Ramos (cell line): Measurements from ENCODE around the gene SERTAD3.
"Not testable (repeated sequence)": the region's sequence is repeated elsewhere in the genome, so short reads cannot be mapped to it uniquely, and the experiment has no call there.

Source experiments
- in situ Hi-C: fragments of 300-500 bp; cut with MboI; formaldehyde crosslinking; loops from one replicate; pipeline ENCODE4 v1.14.3; 2022; ENCODE audit warnings: low sequenced_read_pairs; ENCODE audit not compliant: unreplicated experiment

Gene SERTAD3

DNA sequence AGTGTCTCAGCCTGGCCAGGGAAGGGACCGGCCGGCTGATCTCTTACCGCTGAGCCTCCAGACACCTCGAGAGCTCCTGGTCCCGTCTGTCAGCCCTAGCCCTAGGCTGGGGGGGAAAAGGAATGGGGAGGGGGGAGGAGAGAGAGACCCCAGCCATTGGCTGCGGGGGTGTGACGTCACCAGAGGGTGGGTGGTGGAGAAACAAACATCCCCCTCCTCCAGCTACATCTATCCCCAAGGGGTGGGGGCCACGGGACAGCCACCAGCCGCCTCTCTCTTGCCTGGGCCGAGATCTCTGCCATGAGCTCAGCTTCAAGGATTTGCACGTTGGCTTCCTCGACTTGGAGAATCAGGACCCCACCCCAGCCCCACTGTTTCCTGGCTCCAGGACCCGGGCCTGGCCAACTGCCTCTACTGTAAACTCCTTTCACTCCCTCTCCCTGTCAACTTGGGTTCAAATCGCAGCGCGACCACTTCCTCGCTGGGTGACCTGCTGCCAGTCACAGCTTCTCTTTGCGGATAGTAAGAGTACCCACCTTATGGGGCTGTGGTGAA, 30.8 kb downstream of the SERTAD3 start, which contains the start of gene PRX:
PRX (minus strand) TSS at position 88 of the 555 bp plus-strand sequence. CDS start 5,446 bp downstream, outside the sequence.
- in situ Hi-C loops, result no loop called here

DNA sequence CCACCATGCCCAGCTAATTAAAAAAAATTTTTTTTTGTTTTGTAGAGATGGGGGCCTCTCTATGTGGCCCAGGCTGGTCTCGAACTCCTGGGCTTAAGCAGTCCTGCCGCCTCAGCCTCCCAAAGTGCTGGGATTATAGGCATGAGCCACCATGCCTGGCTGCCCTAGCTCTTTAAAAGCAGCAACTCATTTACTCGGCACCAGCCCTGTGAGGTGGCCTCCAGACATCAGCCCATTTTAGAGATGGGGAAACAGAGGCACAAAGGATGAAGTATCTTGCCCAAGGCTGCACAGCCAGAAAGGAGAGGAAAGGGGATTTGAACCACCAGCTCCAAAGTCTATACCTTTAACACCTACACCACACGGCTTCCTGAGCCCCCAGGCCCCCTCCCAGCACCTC, 31.3 kb downstream of the SERTAD3 start:
- in situ Hi-C loops, result no loop called here

DNA sequence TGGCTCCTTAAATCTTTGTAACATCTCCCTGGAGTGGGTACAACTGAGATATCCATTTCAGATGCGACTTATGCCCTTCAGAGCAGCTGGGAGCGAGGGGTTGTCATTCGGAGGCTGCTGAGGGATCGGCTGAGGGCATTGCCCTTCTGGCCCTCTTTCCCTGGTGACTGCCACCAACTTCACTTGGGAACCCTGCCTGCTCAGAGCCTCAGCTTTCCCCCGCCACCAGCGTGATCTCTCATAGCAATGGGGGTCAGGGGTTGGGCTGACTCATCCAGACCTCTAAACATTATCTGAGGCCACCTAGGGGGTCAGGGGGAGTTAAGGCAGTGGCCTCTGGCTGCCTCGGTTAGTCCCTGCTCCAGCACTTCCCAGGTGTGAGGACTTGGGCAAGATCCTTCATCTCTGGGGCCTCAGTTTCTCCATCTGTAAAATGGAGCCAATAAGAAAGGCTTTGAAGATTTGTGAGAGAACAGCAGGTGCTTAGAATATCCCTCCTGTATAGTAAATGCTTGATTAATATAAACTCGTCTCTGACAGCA, 32.1 kb downstream of the SERTAD3 start:
- in situ Hi-C loops, result no loop called here

DNA sequence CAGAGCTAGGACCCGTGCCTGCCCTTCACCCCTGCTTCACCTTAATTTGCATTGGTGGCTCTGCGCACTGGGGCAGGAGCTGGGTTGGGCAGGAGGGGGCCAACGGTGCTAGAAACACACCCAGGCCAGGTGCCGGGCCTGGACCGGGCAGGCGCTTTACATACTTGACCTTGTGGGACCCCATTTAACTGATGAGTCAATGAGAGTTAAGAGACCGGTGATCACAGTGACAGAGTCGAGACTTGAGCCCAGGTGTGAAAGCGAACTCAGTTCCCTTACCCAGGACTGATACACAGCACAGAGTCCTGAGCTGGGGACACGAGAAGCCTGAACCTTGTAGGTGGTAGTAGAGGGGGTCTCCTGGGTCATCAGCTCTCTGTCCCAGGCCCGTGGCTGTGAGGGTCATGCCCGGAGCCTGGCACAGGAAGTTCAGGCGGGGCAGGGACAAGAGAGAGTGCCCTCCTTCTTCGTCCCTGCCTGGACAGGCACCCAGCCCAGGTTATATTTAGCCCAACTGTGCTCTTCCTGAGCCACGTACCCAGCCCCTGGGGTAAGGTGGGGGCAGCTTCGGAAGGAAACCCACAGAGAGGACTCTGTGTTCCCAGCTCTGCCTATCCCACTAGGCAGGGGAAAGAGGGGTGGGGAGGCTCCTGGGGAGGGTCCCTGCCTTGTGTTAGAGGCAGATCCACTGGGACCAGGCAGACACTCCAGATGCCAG, 32.9 kb downstream of the SERTAD3 start:
- in situ Hi-C loops, result no loop called here

DNA sequence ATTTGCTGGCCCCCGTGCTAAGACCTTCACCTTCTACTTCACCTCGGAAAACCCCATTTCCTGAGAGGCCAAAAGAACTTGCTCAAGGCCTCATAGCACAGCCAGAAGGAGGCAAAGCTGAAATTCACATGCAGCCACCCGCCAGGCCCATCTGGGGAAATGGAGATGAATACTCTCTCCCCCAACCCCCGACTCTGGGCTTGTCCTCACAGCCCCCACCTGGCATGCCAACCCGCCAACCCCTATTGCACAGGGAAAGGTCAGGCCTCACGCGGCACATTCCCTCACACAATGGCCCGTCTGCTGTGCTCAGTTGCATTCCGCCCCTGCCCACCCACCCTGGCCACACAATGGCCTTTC, 34.1 kb downstream of the SERTAD3 start:
- in situ Hi-C loops, result no loop called here

DNA sequence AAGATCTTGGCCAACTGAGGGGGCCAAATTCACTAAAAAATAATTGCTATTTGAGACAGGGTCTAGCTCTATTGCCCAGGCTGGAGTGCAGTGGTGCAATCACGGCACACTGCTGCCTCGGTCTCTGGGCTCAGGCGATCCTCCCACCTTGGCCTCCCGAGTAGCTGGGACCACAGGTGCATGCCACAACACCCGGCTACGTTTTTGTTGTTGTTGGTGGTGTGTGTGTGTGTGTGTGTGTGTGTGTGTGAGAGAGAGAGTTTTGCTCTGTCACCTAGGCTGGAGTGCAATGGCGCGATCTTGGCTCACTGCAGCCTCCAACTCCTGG, 35.6 kb downstream of the SERTAD3 start:
- in situ Hi-C loops, result not testable (repeated sequence)

DNA sequence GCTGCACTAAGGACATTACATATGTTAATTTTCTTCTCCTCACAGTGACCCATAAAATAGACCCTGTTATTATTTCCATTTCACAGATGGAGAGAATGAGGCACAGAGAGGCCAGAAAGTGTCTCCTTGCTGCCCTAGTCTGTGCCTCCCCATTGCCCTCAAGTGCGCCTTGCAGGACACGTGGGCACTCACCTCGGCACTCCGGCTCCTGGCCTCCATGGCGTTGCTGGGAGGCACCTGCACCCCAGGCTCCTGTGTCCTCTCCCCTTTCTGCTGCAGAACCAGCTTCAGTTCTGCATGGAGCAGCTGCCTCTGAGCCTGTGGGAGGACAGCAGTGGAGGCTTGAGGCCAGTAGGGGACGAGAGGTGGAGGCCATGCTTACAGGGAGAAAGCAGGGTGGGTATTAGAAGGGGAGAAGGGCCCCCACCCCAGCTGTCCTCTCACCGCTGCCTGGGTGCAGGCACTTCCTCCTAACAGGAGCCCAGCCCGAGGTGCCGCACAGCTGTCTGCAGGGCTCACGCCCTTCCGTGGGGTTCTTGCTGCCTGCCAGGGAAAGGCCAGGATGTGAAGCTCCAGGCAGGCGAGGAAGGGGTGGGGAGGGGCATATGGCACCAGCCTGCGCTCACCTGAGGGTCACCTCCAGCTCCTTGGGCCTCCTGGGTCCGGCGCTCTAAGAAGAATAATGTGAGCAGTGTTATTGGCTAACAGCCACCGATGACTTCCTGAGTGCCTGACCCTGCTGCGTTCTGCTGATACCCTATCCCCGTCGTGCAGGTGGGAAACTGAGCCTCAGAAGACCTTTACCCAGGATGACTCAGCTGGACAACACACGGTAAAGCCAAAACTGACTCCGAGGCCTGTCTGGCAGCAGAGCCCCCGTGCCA, 36.2 kb downstream of the SERTAD3 start:
- in situ Hi-C loops, result no loop called here

DNA sequence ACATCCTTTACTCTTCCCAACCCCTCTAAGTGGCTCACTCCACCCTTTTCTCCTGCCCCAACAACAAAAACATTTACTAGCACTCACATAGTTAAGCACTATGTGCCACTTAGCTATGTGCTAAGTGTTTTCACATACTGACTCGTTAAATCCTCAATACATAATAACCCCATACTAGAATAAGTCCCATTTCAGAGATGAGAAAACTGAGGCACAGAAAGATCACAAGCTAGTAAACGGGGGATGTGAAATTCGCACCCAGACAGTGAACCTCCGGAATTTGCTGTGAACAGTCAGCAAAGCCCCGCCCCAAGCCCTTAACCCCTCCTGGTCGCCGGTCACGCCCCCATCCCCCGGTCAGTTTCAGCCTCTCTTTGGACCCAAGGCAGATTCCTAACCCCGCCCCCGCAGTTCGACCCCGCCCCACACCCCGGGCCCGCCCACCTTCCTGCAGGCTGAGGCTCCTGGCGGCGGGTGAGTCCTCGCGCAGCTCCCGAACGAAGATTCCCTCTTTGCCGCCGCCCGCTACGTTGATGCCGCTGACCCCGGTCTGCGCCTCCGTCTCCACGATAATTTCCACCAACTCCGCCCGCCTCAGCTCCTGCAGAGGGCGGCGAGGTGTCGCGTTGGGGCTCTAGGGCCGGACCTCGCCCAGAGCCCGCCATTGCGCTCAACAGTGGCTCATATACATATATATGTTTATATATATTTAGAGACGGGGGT, 40.7 kb downstream of the SERTAD3 start:
- in situ Hi-C loops, result no loop called here

DNA sequence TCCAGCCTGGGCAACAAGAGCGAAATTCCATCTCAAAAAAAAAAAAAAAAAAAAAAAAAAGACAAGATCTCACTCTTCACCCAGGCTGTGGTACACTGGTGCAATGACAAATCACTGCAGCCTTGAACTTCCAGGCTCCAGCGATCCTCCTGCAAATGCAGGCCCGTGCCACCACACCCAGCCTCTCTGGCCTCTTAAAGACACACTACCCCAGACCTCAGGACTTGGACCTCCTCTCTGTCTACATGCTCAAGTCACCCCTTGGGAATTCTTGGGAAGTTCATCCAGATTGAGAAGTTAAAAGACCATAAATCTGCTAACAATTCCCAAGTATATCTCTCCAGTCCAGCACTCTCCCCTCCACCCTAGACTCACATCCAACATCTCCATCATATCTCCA, 43.6 kb downstream of the SERTAD3 start:
- in situ Hi-C loops, result no loop called here

DNA sequence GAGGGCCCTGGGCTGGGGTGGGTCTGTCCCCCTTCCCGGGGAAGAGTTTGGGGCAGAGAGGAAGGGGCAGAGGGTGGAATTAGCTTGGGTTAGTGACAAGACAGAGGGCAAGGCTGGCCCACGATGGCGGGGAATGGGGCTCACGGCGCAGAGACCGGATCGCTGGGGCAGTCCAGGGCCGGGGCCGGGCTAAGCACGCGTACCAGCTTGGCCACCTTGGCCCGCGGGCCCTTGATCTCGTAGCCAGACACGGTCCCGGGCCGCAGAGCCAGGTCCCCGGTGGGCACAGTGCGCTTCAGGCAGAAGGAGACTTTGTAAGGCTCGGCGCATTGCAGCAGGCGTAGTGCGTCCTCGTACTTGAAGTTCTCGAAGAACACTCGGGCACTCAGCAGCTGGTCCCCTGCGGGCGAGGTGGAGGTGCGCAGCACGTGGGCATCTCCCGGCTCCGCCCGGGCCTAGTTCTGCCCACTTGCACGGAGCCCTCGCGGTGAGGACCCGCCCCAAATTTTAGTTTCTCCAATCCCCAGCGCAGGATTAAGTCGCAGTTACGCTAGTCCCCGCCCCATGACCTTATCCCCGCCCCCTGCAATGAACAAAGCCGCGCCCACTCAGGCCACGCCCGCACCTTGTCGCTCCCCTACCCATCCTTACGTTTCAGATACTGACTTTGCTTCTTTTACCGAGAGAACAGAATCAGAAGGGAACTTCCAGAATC, 45.6 kb downstream of the SERTAD3 start:
- in situ Hi-C loops, result no loop called here

DNA sequence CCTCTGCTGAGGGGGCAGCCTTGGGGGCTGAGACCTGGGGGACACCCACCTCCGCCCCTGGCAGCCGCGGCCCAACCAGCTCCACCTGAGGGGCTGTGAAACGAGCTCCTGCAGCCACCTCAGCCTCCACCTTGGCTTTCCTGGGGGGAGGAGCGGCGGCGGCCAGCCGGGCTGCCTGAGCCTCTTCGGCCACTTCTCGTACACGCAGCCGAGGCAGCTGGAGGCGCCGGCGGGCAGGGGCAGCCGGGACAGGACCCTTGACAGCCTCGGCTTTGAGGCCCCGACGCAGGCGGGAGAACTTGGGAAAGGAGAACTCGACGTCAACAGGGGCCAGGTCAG, 46.6 kb downstream of the SERTAD3 start:
- in situ Hi-C loops, result no loop called here

DNA sequence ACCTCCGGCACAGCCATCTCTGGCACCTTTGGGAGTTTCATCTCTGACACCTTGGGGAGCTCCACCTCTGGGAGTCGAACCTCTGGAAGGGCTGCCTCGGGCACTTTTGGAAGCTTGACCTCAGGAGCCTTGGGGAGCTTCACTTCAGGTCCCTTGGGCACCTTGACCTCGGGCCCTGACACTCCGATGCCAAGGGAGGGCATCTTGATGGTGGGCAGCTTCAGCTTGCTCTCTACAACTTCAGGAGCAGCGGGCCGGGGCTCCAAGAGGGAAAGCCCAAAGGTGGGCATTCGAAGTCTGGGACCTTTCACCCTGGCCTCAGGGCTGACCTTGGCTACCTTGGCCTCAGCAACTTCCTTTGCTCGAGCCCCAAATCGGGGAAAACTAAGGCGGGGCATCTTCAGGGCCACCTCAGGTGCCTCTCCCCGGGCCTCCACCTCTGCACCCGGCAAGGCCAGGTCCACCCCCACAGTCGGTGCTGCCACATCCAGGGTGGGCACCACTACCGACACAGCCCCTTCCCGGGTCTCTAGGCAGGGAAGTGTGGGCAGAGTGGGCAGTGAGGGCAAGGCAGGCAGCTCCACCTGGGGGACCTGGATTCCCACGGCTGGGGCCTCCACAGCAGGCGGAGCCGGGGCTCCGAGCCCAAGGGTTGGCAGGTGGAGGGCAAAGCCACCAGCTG, 47.1 kb downstream of the SERTAD3 start:
- in situ Hi-C loops, result no loop called here

DNA sequence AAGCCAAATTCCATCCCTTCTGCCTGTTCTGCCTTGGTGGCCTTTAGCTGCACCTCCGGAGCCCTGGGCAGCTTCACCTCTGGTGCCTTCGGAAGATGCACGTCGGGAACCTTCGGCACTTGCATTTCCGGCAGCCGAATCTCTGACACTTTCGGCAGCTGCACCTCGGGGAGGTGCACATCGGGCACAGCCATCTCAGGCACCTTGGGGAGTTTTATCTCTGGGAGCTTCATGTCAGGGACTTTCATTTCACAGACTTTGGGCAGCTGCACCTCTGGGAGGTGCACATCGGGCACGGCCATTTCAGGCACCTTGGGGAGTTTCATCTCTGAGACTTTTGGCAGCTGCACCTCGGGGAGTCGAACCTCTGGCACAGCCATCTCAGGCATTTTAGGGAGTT, 48.2 kb downstream of the SERTAD3 start:
- in situ Hi-C loops, result no loop called here

DNA sequence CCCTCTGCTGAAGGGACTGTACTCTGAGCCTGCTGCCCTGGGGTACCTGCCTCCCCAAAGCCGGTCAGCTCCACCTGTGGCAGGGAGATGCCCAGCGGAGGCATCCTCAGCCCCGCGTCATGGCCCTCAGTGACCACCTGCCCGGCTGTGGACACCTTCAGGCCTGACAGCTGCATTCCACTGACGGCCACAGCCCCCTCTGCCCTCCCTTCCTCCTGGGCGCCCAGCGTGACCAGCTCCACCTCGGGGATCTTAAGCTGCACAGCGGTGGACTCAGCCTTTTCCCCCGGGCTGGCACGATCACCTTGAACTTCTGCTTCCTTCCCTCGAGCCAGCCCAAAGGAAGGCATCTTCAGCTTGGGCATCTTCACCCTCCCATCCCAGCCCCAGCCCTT, 49.3 kb downstream of the SERTAD3 start:
- in situ Hi-C loops, result no loop called here

DNA sequence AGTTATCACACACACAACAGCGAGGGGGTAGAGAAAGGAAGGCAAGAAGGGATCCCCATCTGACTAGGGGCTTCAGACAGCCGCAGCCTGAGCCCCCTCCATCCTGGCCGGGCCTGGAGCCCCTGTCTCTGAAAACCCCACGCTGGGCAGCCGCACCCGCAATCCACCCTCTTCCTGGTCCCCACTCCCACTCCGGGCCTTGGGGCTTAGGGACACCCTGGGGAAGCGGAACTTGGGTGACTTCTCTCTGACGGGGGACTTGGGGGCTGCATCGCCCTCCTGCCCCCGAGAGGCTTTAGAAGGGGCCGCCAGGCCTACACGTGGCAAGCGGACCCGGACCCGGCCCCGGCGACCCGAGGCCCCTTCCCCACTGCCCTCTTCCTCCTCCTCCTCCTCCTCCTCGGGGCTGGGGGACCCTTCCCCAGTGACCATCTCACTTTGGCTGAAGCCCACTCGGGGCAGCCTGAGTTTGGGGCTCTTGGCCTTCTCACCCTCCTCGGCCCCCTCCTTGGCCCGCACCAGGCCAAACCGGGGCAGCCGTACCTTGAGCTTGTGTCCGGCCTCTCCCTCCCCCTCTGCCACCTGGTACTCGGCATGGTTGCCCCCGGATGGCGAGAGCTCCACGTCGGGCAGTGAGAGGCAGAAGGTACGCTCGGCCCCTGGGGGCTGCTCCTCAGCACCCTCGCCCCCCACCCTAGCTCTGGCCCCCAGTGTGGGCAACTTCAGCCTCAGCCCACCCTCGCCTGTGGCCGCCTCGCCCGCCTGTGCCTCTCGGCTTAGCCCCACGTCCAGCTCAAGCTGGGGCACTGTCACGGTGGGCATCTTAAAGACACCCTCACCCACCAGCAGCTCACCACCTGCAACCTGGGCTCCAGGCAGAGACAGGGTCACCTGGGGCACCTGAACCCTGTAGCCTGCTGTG, 50.0 kb downstream of the SERTAD3 start:
- in situ Hi-C loops, result no loop called here

DNA sequence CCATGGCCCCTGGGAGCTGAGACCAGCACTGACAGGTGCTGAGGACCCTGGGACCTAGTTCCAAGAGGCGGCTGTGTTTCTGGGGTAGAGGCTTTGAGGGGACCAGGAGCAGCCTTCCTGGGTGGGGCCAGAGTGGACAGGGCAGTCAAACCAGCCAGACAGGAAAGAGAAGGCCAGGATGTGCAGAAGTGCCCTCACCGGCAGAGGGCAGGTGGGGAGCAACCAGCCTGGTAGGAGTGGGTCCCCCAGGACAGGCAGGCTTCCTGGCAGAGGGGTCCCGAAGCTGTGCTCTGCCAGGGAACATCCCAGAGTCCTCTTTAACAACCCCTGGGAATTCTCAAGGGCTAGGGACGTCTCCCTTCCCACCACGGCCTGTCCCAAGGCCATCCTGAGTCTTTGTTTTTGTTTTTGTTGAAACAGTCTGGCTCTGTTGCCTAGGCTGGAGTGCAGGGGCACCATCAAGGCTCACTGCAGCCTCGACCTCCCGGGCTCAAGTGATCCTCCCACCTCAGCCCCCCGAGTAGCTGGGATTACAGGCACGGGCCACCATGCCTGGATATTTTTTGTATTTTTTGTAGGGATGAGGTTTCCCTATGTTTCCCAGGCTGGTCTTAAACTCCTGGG, 51.1 kb downstream of the SERTAD3 start:
- in situ Hi-C loops, result no loop called here

DNA sequence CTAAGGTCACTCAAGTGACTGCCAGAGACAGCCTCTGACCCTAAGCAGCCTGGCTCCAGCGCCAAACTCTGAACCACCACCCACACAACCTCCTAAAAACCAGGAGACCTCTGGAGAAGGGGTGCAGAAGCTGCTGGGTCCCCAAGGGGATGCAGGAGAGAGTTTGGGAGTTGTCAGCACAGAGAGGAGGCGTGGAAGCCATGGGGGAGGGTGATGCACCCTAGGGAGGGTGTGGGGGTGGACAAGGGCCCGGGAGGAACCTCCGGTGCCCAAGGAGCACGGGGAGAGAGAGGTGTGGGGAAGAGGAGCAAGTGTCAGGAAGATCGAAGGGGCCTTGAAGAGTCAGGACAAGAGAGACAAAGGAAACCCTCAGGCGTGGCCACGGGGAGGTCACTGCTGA, 52.0 kb downstream of the SERTAD3 start:
- in situ Hi-C loops, result no loop called here
